Measurements from ENCODE around the gene NRK. TPM values are rescaled to one million over a fixed set of nuclear protein-coding genes. Genes with fewer than 3 reads are reported as not detected.
"Not testable (repeated sequence)": the region's sequence is repeated elsewhere in the genome, so short reads cannot be mapped to it uniquely, and the experiment has no call there.

The NRK gene
- total RNA-seq, 1 experiment from 2014 or later, result not detected

- Mint-ChIP-seq H3K4me1 (ENCODE audit: low read depth, unreplicated experiment) (no peaks in the 10 kb centered on the region), H3K9me3 (ENCODE audit: low read depth, unreplicated experiment) (peaks cover 2% of the 10 kb centered on the region)
- CTCF ChIA-PET, result no interaction called here
Observed at GRCh38 chrX:105803891-105804290, 18.4 kb upstream of the NRK start.

GRCh38 chrX:105805655-105806054, 16.7 kb upstream of the NRK start:
- CTCF ChIA-PET; H3K27me3 Mint-ChIP-seq (ENCODE audit: unreplicated experiment); BruUV-seq (replicated peaks); H3K27ac Mint-ChIP-seq (ENCODE audit: unreplicated experiment); H3K9me3 Mint-ChIP-seq (ENCODE audit: low read depth, unreplicated experiment); H3K4me1 Mint-ChIP-seq (ENCODE audit: low read depth, unreplicated experiment); intact Hi-C loops (cut with micrococcal nuclease; ENCODE audit: unreplicated experiment); H3K36me3 Mint-ChIP-seq (ENCODE audit: insufficient read depth, unreplicated experiment); H3K4me3 Mint-ChIP-seq (ENCODE audit: low read depth, unreplicated experiment); DNase-seq: not testable (repeated sequence)

More at GRCh38 chrX:105803891-105804290, 18.4 kb upstream of the NRK start:
- Mint-ChIP-seq H3K27ac (ENCODE audit: unreplicated experiment) (no peak overlapping the region), H3K4me3 (ENCODE audit: low read depth, unreplicated experiment) (no peak overlapping the region), H3K27me3 (ENCODE audit: unreplicated experiment) (no peaks in the 10 kb centered on the region), H3K36me3 (ENCODE audit: insufficient read depth, unreplicated experiment) (no peaks in the 10 kb centered on the region)
- DNase-seq, result no peak
- intact Hi-C loops (cut with micrococcal nuclease; ENCODE audit: unreplicated experiment), result no loop called here
- TF ChIP-seq, protein P1, sequence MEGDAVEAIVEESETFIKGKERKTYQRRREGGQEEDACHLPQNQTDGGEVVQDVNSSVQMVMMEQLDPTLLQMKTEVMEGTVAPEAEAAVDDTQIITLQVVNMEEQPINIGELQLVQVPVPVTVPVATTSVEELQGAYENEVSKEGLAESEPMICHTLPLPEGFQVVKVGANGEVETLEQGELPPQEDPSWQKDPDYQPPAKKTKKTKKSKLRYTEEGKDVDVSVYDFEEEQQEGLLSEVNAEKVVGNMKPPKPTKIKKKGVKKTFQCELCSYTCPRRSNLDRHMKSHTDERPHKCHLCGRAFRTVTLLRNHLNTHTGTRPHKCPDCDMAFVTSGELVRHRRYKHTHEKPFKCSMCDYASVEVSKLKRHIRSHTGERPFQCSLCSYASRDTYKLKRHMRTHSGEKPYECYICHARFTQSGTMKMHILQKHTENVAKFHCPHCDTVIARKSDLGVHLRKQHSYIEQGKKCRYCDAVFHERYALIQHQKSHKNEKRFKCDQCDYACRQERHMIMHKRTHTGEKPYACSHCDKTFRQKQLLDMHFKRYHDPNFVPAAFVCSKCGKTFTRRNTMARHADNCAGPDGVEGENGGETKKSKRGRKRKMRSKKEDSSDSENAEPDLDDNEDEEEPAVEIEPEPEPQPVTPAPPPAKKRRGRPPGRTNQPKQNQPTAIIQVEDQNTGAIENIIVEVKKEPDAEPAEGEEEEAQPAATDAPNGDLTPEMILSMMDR (IDR thresholded peaks at IDR 0.05; ENCODE audit: unreplicated experiment), result no peak
- no TSS peak for BruUV-seq (replicated peaks)

DNA sequence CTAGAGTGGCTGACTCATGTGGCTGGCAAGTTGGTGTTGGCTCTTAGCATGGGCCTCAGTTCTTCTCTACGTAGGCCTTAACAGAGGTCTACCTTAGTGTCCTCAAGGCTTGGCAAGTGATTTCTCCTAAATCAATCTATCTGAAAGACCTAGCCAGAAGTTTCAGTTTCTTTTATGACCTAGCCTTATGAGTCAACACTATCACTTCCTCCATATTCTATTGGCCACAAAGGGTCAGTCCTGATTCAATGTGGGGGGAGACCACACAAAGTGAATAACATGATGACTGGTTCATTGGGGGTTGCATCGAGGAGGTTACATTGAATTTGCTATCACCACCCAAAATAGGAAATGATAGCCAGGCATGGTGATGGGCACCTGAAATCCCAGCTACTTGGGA, 5.8 kb upstream of the NRK start:
- H3K36me3 Mint-ChIP-seq (ENCODE audit: insufficient read depth, unreplicated experiment), result no peaks in the 10 kb centered on the region
- BruUV-seq (replicated peaks), result no TSS peak
- DNase-seq, result no peak
- CTCF ChIA-PET, result no interaction called here
- H3K27ac Mint-ChIP-seq (ENCODE audit: unreplicated experiment), result no peak overlapping the region
- intact Hi-C loops (cut with micrococcal nuclease; ENCODE audit: unreplicated experiment), result no loop called here
- H3K4me1 Mint-ChIP-seq (ENCODE audit: low read depth, unreplicated experiment), result no peaks in the 10 kb centered on the region
- TF ChIP-seq, protein P1 (IDR thresholded peaks at IDR 0.05; ENCODE audit: unreplicated experiment), result no peak
- peaks cover 10% of the 10 kb centered on the region for H3K27me3 Mint-ChIP-seq (ENCODE audit: unreplicated experiment)
- no peak overlapping the region for H3K4me3 Mint-ChIP-seq (ENCODE audit: low read depth, unreplicated experiment)
- H3K9me3 Mint-ChIP-seq (ENCODE audit: low read depth, unreplicated experiment), result peaks cover 7% of the 10 kb centered on the region

DNA sequence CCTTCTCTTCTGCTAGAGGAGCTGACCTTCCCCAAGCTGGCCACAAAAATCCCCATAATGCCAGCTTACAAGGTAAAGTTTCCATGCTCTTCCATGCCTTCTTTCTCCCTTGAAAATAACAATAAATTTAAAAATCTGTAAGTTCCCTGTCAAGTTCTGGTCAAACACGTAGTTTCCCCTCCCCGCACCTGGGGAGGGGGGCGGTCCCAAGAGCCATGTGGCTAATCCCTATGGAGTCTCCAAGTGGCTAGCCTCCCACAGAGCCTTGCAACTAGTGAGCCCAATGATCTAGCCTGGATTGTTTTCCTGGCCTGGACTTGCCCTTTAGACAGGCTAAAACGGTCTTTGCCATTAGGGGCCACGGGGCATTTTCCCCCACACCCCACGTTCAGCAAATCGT, 2.1 kb upstream of the NRK start:
- Mint-ChIP-seq H3K36me3 (ENCODE audit: insufficient read depth, unreplicated experiment) (no peaks in the 10 kb centered on the region), H3K27ac (ENCODE audit: unreplicated experiment) (no peak overlapping the region), H3K4me1 (ENCODE audit: low read depth, unreplicated experiment) (no peaks in the 10 kb centered on the region), H3K4me3 (ENCODE audit: low read depth, unreplicated experiment) (no peak overlapping the region), H3K27me3 (ENCODE audit: unreplicated experiment) (peaks cover 2% of the 10 kb centered on the region), H3K9me3 (ENCODE audit: low read depth, unreplicated experiment) (peaks cover 3% of the 10 kb centered on the region)
- intact Hi-C loops (cut with micrococcal nuclease; ENCODE audit: unreplicated experiment), result no loop called here
- CTCF ChIA-PET, result no interaction called here
- TF ChIP-seq, protein P1 (IDR thresholded peaks at IDR 0.05; ENCODE audit: unreplicated experiment), result no peak
- BruUV-seq (replicated peaks), result no TSS peak
- no peak for DNase-seq

DNA sequence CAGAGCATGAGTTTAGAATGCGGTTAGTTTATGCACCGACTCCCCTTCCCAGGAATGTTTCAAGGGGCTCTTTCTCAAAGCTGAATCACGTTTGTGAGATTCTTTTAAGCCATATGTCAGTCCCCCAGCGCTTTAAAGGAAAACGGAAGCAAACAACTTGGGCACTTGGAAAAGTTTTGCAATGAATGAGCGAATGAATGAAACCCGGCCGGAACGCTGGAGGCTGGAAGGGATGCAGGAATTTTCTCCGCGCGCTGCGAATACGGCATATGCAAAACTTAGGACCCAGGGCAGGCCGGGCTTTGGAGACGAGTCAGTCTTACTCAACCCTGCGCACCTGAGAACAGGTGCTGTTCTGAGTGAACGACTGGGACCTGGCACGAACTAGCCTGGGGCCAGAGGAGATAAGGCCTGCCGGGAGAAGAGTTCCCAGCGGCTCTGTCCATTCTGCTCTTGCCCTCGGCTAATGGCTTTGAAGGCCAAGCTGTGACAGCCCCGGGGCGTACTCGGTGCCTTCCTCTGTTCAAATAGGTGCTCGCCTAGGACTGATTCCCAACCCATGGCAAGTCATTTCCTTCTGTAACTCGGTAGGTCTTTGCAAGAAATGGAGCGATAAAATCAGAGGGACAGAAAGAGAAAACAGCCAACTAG, 743 bp upstream of the NRK start:
- BruUV-seq (replicated peaks), result no TSS peak
- H3K4me1 Mint-ChIP-seq (ENCODE audit: low read depth, unreplicated experiment), result no peaks in the 10 kb centered on the region
- TF ChIP-seq, protein P1 (IDR thresholded peaks at IDR 0.05; ENCODE audit: unreplicated experiment), result no peak
- intact Hi-C loops (cut with micrococcal nuclease; ENCODE audit: unreplicated experiment), result no loop called here
- no peak overlapping the region for H3K4me3 Mint-ChIP-seq (ENCODE audit: low read depth, unreplicated experiment)
- CTCF ChIA-PET, result no interaction called here
- peaks cover 2% of the 10 kb centered on the region for H3K9me3 Mint-ChIP-seq (ENCODE audit: low read depth, unreplicated experiment)
- no peaks in the 10 kb centered on the region for H3K36me3 Mint-ChIP-seq (ENCODE audit: insufficient read depth, unreplicated experiment)
- no peaks in the 10 kb centered on the region for H3K27me3 Mint-ChIP-seq (ENCODE audit: unreplicated experiment)
- H3K27ac Mint-ChIP-seq (ENCODE audit: unreplicated experiment), result no peak overlapping the region
- no peak for DNase-seq

Data from Calu3 (cell line).